ENCODE measurements around the gene ACOX1. TPM values are rescaled to one million over a fixed set of nuclear protein-coding genes. Genes with fewer than 3 reads are reported as not detected.

The ACOX1 gene
- total and polyA plus RNA-seq, 2 experiments from 2014 or later, result 17.4 to 36.3 TPM

GRCh38 chr17:75925103-75925502, 53.9 kb downstream of the ACOX1 start:
- in situ Hi-C loops (cut with MboI), result no loop called here
- Histone ChIP-seq H2AFZ (no peak overlapping the region), H3K9me2 (ENCODE audit: insufficient read depth) (no peaks in the 10 kb centered on the region), H3K9ac (no peak overlapping the region), H3K9me3 (ENCODE audit: low read depth) (no peaks in the 10 kb centered on the region), H3K27me3 (replicated peaks; ENCODE audit: insufficient read depth) (no peaks in the 10 kb centered on the region), H3K27ac (no peak overlapping the region), H3K36me3 (ENCODE audit: low read depth) (no peaks in the 10 kb centered on the region; the same call in 1 of the 2 replicates), H3K4me2 (ENCODE audit: unreplicated experiment) (no peak overlapping the region), H4K20me1 (ENCODE audit: insufficient read depth) (no peaks in the 10 kb centered on the region), H3K79me2 (ENCODE audit: insufficient read depth) (no peaks in the 10 kb centered on the region), H3F3A (ENCODE audit: insufficient read depth) (no peaks in the 10 kb centered on the region), H3K4me3 (no peak overlapping the region), H3K4me1 (ENCODE audit: insufficient read depth) (no peaks in the 10 kb centered on the region)
- WGBS, 2 experiments (ENCODE audit: low coverage in 1 of 2, low lambda C conversion rate in 2 of 2, missing lambda C conversion rate in 2 of 2), result 92 to 95% methylated on average over 11 of the region's 11 CpGs
- TF ChIP-seq EZH2phosphoT487 (IDR thresholded peaks at IDR 0.05; ENCODE audit: insufficient read depth, low read depth), result no peak
- TF ChIP-seq EZH2 (IDR thresholded peaks at IDR 0.05; ENCODE audit: insufficient read depth, poor library complexity, severe bottlenecking), result no peak
- no peak for DNase-seq

GRCh38 chr17:75922963-75923874, 55.7 kb downstream of the ACOX1 start:
- Histone ChIP-seq H3K4me2 (ENCODE audit: unreplicated experiment) (no peak overlapping the region), H4K20me1 (ENCODE audit: insufficient read depth) (no peaks in the 10 kb centered on the region), H3K9ac (no peak overlapping the region), H3K4me3 (no peak overlapping the region), H2AFZ (no peak overlapping the region), H3K9me3 (ENCODE audit: low read depth) (no peaks in the 10 kb centered on the region), H3K27ac (no peak overlapping the region), H3F3A (ENCODE audit: insufficient read depth) (no peaks in the 10 kb centered on the region), H3K9me2 (ENCODE audit: insufficient read depth) (no peaks in the 10 kb centered on the region), H3K4me1 (ENCODE audit: insufficient read depth) (no peaks in the 10 kb centered on the region), H3K79me2 (ENCODE audit: insufficient read depth) (no peaks in the 10 kb centered on the region), H3K36me3 (ENCODE audit: low read depth) (no peaks in the 10 kb centered on the region; the same call in 1 of the 2 replicates), H3K27me3 (replicated peaks; ENCODE audit: insufficient read depth) (no peaks in the 10 kb centered on the region)
- no peak for TF ChIP-seq EZH2 (IDR thresholded peaks at IDR 0.05; ENCODE audit: insufficient read depth, poor library complexity, severe bottlenecking)
- no peak for TF ChIP-seq EZH2phosphoT487 (IDR thresholded peaks at IDR 0.05; ENCODE audit: insufficient read depth, low read depth)
- in situ Hi-C loops (cut with MboI), result loop anchor here (25.0 kb wide), 1 partner anchor 364 kb away; no protein-coding TSS in a partner anchor
- no peak for DNase-seq
- 86 to 87% methylated on average over 19 of the region's 19 CpGs for WGBS, 2 experiments (ENCODE audit: low coverage in 1 of 2, low lambda C conversion rate in 2 of 2, missing lambda C conversion rate in 2 of 2)

GRCh38 chr17:75922173-75922961, 56.6 kb downstream of the ACOX1 start:
- in situ Hi-C loops (cut with MboI), result loop anchor here (25.0 kb wide), 1 partner anchor 365 kb away; no protein-coding TSS in a partner anchor
- 93 to 96% methylated on average over 18 of the region's 18 CpGs for WGBS, 2 experiments (ENCODE audit: low coverage in 1 of 2, low lambda C conversion rate in 2 of 2, missing lambda C conversion rate in 2 of 2)
- H3F3A ChIP-seq (ENCODE audit: insufficient read depth), result no peaks in the 10 kb centered on the region

GRCh38 chr17:75921596-75921995, 57.4 kb downstream of the ACOX1 start:
- no peaks in the 10 kb centered on the region for H3K9me2 ChIP-seq (ENCODE audit: insufficient read depth)
- no peak overlapping the region for H2AFZ ChIP-seq
- H3K27me3 ChIP-seq (replicated peaks; ENCODE audit: insufficient read depth), result no peaks in the 10 kb centered on the region
- 94 to 96% methylated on average over 8 to 15 of the region's 15 CpGs for WGBS, 2 experiments (ENCODE audit: low coverage in 1 of 2, low lambda C conversion rate in 2 of 2, missing lambda C conversion rate in 2 of 2)
- H4K20me1 ChIP-seq (ENCODE audit: insufficient read depth), result no peaks in the 10 kb centered on the region
- no peaks in the 10 kb centered on the region for H3F3A ChIP-seq (ENCODE audit: insufficient read depth)
- DNase-seq, result no peak
- in situ Hi-C loops (cut with MboI), result loop anchor here (25.0 kb wide), 1 partner anchor 366 kb away; no protein-coding TSS in a partner anchor
- no peak overlapping the region for H3K4me2 ChIP-seq (ENCODE audit: unreplicated experiment)
- H3K9me3 ChIP-seq (ENCODE audit: low read depth), result no peaks in the 10 kb centered on the region
- H3K4me1 ChIP-seq (ENCODE audit: insufficient read depth), result no peaks in the 10 kb centered on the region
- TF ChIP-seq EZH2 (IDR thresholded peaks at IDR 0.05; ENCODE audit: insufficient read depth, poor library complexity, severe bottlenecking), result no peak
- no peak for TF ChIP-seq EZH2phosphoT487 (IDR thresholded peaks at IDR 0.05; ENCODE audit: insufficient read depth, low read depth)
- H3K36me3 ChIP-seq (ENCODE audit: low read depth), result no peaks in the 10 kb centered on the region; the same call in 1 of the 2 replicates
- H3K9ac ChIP-seq, result no peak overlapping the region
- H3K4me3 ChIP-seq, result no peak overlapping the region
- H3K27ac ChIP-seq, result no peak overlapping the region
- H3K79me2 ChIP-seq (ENCODE audit: insufficient read depth), result no peaks in the 10 kb centered on the region

More at GRCh38 chr17:75922173-75922961, 56.6 kb downstream of the ACOX1 start:
- Histone ChIP-seq H3K27me3 (replicated peaks; ENCODE audit: insufficient read depth) (no peaks in the 10 kb centered on the region), H3K9ac (no peak overlapping the region), H3K4me1 (ENCODE audit: insufficient read depth) (no peaks in the 10 kb centered on the region), H3K4me2 (ENCODE audit: unreplicated experiment) (no peak overlapping the region), H3K27ac (no peak overlapping the region), H3K4me3 (no peak overlapping the region), H2AFZ (no peak overlapping the region), H3K79me2 (ENCODE audit: insufficient read depth) (no peaks in the 10 kb centered on the region), H3K36me3 (ENCODE audit: low read depth) (no peaks in the 10 kb centered on the region; the same call in 1 of the 2 replicates), H3K9me3 (ENCODE audit: low read depth) (no peaks in the 10 kb centered on the region), H3K9me2 (ENCODE audit: insufficient read depth) (no peaks in the 10 kb centered on the region), H4K20me1 (ENCODE audit: insufficient read depth) (no peaks in the 10 kb centered on the region)
- no peak for DNase-seq
- TF ChIP-seq EZH2 (IDR thresholded peaks at IDR 0.05; ENCODE audit: insufficient read depth, poor library complexity, severe bottlenecking) (no peak), EZH2phosphoT487 (IDR thresholded peaks at IDR 0.05; ENCODE audit: insufficient read depth, low read depth) (no peak)

Measured in GM23248 (cell line).